HCT116 (cell line): ENCODE measurements around the gene GPR139. TPM values are rescaled to one million over a fixed set of nuclear protein-coding genes. Genes with fewer than 3 reads are reported as not detected.

Experiments used
- ATAC-seq: fragments of 200-7000 bp; cut with Tn5 transposase; 2 replicates; pipeline ENCODE4 v1.9.1; 2020; ENCODE audit warnings: mild to moderate bottlenecking, moderate library complexity
- BruUV-seq: library from RNA; stranded (reverse); fragments of 400-500 nt; replicated peaks from 2 replicates; lab custom pipeline; 2021; lab: Mats Ljungman, UMichigan
- CTCF ChIA-PET: fragments of 300-600 bp; sonication (Branson Sonifier 250); formaldehyde crosslinking; loops from one replicate; lab custom pipeline; 2021; ENCODE audit warnings: antibody characterized with exemption; lab: Charles Lee
- POLR2A ChIA-PET: fragments of 300-600, 350-600 bp; sonication (Branson Sonifier 250); formaldehyde crosslinking; loops from one replicate; lab custom pipeline; 2021; ENCODE audit warnings: antibody characterized with exemption; lab: Charles Lee
- RAD21 ChIA-PET, 2 experiments: fragments of 300-600 bp; sonication (Branson Sonifier 250); formaldehyde crosslinking; loops; one replicate each; lab custom pipeline; 2023; ENCODE audit warnings: low total read pairs in 2 of 2; ENCODE audit not compliant: uncharacterized antibody in 2 of 2, unreplicated experiment in 2 of 2, low non-redundant PET in 1 of 2; lab: Charles Lee
- DNase-seq: peaks from one replicate; pipeline ENCODE4 v3.0.0-alpha.2; 2010; ENCODE audit warnings: low read depth, low spot score
- H2AFZ ChIP-seq: fragments of 200-600 bp; shearing (Covaris generic), sonication (generic); 2 replicates; pipeline ENCODE4 v1.6.1; 2017; ENCODE audit warnings: low read depth, mixed run types, mixed read lengths, antibody characterized with exemption, low read length; ENCODE audit not compliant: poor library complexity, severe bottlenecking
- H3K27ac ChIP-seq: 2 replicates; pipeline ENCODE4 v1.5.1; 2012; ENCODE audit warnings: low read depth, low read length
- H3K27me3 ChIP-seq: fragments of 200-600 bp; sonication (generic); 2 replicates; pipeline ENCODE4 v1.6.1; 2016; ENCODE audit warnings: mixed run types, low read length, mixed read lengths; ENCODE audit not compliant: insufficient read depth
- H3K36me3 ChIP-seq, 2 experiments: fragments of 200-500 bp in 1 of 2; fragments of 200-600 bp in 1 of 2; sonication (Bioruptor generic) in 1 of 2; sonication (generic) in 1 of 2; 2 replicates each; pipeline versions ENCODE4 v1.5.1 to v1.6.1; 2014 to 2016; ENCODE audit warnings: low read length in 2 of 2, inconsistent platforms in 1 of 2, mixed read lengths in 1 of 2, mixed run types in 1 of 2; ENCODE audit not compliant: insufficient read depth in 2 of 2, control insufficient read depth in 1 of 2
- H3K4me1 ChIP-seq, 2 experiments: fragments of 200-600 bp in 1 of 2; sonication (generic) in 1 of 2; 2 replicates each; pipeline versions ENCODE4 v1.5.1 to v1.6.1; 2012 to 2017; ENCODE audit warnings: low read length in 2 of 2, inconsistent platforms in 1 of 2, mild to moderate bottlenecking in 1 of 2, mixed read lengths in 1 of 2, mixed run types in 1 of 2, moderate library complexity in 1 of 2; ENCODE audit not compliant: insufficient read depth in 2 of 2, control insufficient read depth in 1 of 2
- H3K4me2 ChIP-seq: fragments of 200-600 bp; sonication (generic); 2 replicates; pipeline ENCODE4 v1.6.1; 2017; ENCODE audit warnings: mixed run types, low read length, mixed read lengths
- H3K4me3 ChIP-seq, 2 experiments: fragments of 200-600 bp in 1 of 2; sonication (generic) in 1 of 2; replicated peaks in 1 of 2; 2 replicates each; pipeline ENCODE4 v1.5.1; 2011 to 2016; ENCODE audit warnings: low read length in 2 of 2, control low read depth in 1 of 2, low read depth in 1 of 2, mild to moderate bottlenecking in 1 of 2, mixed read lengths in 1 of 2, mixed run types in 1 of 2
- H3K79me2 ChIP-seq: fragments of 200-600 bp; sonication (generic); 2 replicates; pipeline ENCODE4 v1.6.1; 2017; ENCODE audit warnings: mild to moderate bottlenecking, mixed run types, low read length, moderate library complexity, mixed read lengths; ENCODE audit not compliant: insufficient read depth
- H3K9ac ChIP-seq: fragments of 200-600 bp; sonication (generic); 2 replicates; pipeline ENCODE4 v1.6.1; 2016; ENCODE audit warnings: low read length, mixed read lengths
- H3K9me2 ChIP-seq: fragments of 200-600 bp; sonication (generic), shearing (Covaris generic); 2 replicates; pipeline ENCODE4 v1.6.1; 2017; ENCODE audit warnings: mixed run types, mild to moderate bottlenecking, moderate library complexity; ENCODE audit not compliant: insufficient read depth
- H3K9me3 ChIP-seq, 2 experiments: fragments of 200-500 bp in 1 of 2; fragments of 200-600 bp in 1 of 2; sonication (Bioruptor generic) in 1 of 2; sonication (generic) in 1 of 2; 2 replicates each; pipeline ENCODE4 v1.6.1; 2014 to 2017; ENCODE audit warnings: low read length in 2 of 2, mixed read lengths in 2 of 2, inconsistent platforms in 1 of 2, low read depth in 1 of 2, mild to moderate bottlenecking in 1 of 2, mixed run types in 1 of 2, moderate library complexity in 1 of 2; ENCODE audit not compliant: control insufficient read depth in 1 of 2, insufficient read depth in 1 of 2
- H4K20me1 ChIP-seq: fragments of 200-600 bp; sonication (generic), shearing (Covaris generic); 2 replicates; pipeline ENCODE4 v1.6.1; 2017; ENCODE audit warnings: mixed run types, mild to moderate bottlenecking, moderate library complexity; ENCODE audit not compliant: insufficient read depth
- CBX3 ChIP-seq: IDR thresholded peaks from 2 replicates; pipeline ENCODE4 v1.6.1; 2012; ENCODE audit warnings: low read depth
- CEBPB ChIP-seq: IDR thresholded peaks from 2 replicates; pipeline ENCODE4 v1.6.1; 2012; ENCODE audit warnings: low read depth
- CTCF ChIP-seq, 3 experiments: fragments of 200-600 bp in 1 of 3; sonication (generic) in 1 of 3; IDR thresholded peaks in 2 of 3; conservative IDR thresholded peaks in 1 of 3; 2 replicates each; pipeline ENCODE4 v1.5.1; 2012 to 2017; ENCODE audit warnings: low read depth in 2 of 3, low read length in 2 of 3, antibody characterized with exemption in 1 of 3, borderline replicate concordance in 1 of 3, control low read depth in 1 of 3, mild to moderate bottlenecking in 1 of 3, mixed read lengths in 1 of 3, mixed run types in 1 of 3, moderate library complexity in 1 of 3; ENCODE audit not compliant: insufficient read depth in 1 of 3
- EGR1 ChIP-seq: IDR thresholded peaks from 2 replicates; pipeline ENCODE4 v1.6.1; 2012; ENCODE audit warnings: low read depth
- ELF1 ChIP-seq: IDR thresholded peaks from 2 replicates; pipeline ENCODE4 v1.6.1; 2012; ENCODE audit warnings: low read depth, borderline replicate concordance
- EZH2phosphoT487 ChIP-seq: fragments of 200-600 bp; IDR thresholded peaks from 2 replicates; pipeline ENCODE4 v1.6.1; 2018; ENCODE audit warnings: antibody characterized with exemption, borderline replicate concordance
- FOSL1 ChIP-seq: IDR thresholded peaks from 2 replicates; pipeline ENCODE4 v1.6.1; 2012; ENCODE audit warnings: low read depth
- POLR2A ChIP-seq: IDR thresholded peaks from 2 replicates; pipeline ENCODE4 v1.7.0; 2011; ENCODE audit warnings: borderline replicate concordance; ENCODE audit not compliant: insufficient read depth, insufficient read length; ENCODE audit errors: extremely low read depth
- POLR2AphosphoS5 ChIP-seq: IDR thresholded peaks from 2 replicates; pipeline ENCODE4 v1.6.1; 2011; ENCODE audit warnings: mild to moderate bottlenecking, low read depth, low read length, moderate library complexity
- RAD21 ChIP-seq: IDR thresholded peaks from 2 replicates; pipeline ENCODE4 v1.6.1; 2012; ENCODE audit warnings: low read depth, mild to moderate bottlenecking
- REST ChIP-seq: IDR thresholded peaks from 2 replicates; pipeline ENCODE4 v1.6.1; 2012; ENCODE audit warnings: low read depth
- SIN3A ChIP-seq: IDR thresholded peaks from 2 replicates; pipeline ENCODE4 v1.6.1; 2012; ENCODE audit warnings: low read depth
- SP1 ChIP-seq: IDR thresholded peaks from 2 replicates; pipeline ENCODE4 v1.6.1; 2012; ENCODE audit warnings: low read depth
- TCF7L2 ChIP-seq: IDR thresholded peaks from 2 replicates; pipeline ENCODE4 v1.7.0; 2011; ENCODE audit warnings: borderline replicate concordance, inconsistent platforms; ENCODE audit not compliant: insufficient read depth, insufficient read length; ENCODE audit errors: extremely low read depth
- YY1 ChIP-seq: IDR thresholded peaks from 2 replicates; pipeline ENCODE4 v1.6.1; 2011; ENCODE audit warnings: low read length, low read depth, moderate library complexity, mild to moderate bottlenecking; ENCODE audit not compliant: insufficient replicate concordance; ENCODE audit errors: extremely low read depth
- ZBTB33 ChIP-seq: IDR thresholded peaks from 2 replicates; pipeline ENCODE4 v1.6.1; 2011; ENCODE audit warnings: mild to moderate bottlenecking, low read length, moderate library complexity; ENCODE audit not compliant: insufficient replicate concordance; ENCODE audit errors: extremely low read depth
- ZNF274 ChIP-seq: fragments of 200-500 bp; sonication (Bioruptor generic); IDR thresholded peaks from 2 replicates; pipeline ENCODE4 v1.6.1; 2014; ENCODE audit warnings: mild to moderate bottlenecking, low read depth, low read length, inconsistent platforms
- intact Hi-C: fragments of 100-400 bp; cut with micrococcal nuclease; formaldehyde crosslinking; loops from 2 replicates; pipeline ENCODE4 v1.10.0; 2022
- total RNA-seq: library from RNA; stranded (reverse); gene quantifications from one replicate; pipeline ENCODE4 v1.2.1, GENCODE V29; 2021; ENCODE audit not compliant: unreplicated experiment

The GPR139 gene
- total RNA-seq, 1 experiment from 2014 or later = not detected

DNA sequence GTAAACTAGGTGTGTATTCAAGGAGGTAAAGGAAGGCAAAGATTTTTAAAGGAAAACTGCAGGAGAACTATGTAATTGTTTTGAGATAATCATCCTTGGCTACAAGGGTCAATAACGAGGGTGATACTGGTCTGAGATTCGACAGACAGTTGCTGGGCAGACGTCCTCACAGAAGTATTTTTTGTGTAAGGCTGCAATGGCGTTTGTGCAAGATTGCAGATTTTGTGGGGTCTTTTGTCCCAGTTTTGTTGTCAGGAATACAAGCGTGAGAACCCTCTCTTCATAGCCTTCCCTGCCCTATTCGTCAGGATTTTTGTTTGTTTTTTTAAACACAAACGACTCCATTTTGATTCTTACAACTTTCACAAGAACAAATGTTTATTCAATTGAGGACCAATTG lies 57.5 kb downstream of the GPR139 start:
- no peak overlapping the region for H3K4me3 ChIP-seq
- no peak overlapping the region for H2AFZ ChIP-seq
- no peak for ATAC-seq
- no peak overlapping the region for H3K27ac ChIP-seq
- H3K9me3 ChIP-seq = no peaks in the 10 kb centered on the region
- H3K4me2 ChIP-seq = no peak overlapping the region
- no TSS peak for BruUV-seq
- H3K4me1 ChIP-seq = no peaks in the 10 kb centered on the region
- H3K79me2 ChIP-seq = no peaks in the 10 kb centered on the region
- intact Hi-C loops = no loop called here
- POLR2A ChIA-PET = no interaction called here
- H3K9me2 ChIP-seq = no peaks in the 10 kb centered on the region
- H4K20me1 ChIP-seq = no peaks in the 10 kb centered on the region
- H3K27me3 ChIP-seq = peaks cover 29% of the 10 kb centered on the region
- DNase-seq = no peak
- RAD21 ChIA-PET = no interaction called here
- no peak for TF ChIP-seq ELF1
- TF ChIP-seq ZNF274 = no peak
- TF ChIP-seq CEBPB = no peak
- no peak for TF ChIP-seq EGR1
- TF ChIP-seq EZH2phosphoT487 = no peak
- TF ChIP-seq CTCF (IDR thresholded peaks at IDR 0.05 in 2 of 3, conservative IDR thresholded peaks at IDR 0.05 in 1 of 3; ENCODE audit: borderline replicate concordance in 1 of 3, insufficient read depth in 1 of 3, low read depth in 2 of 3, low read length in 2 of 3) = no peak
- TF ChIP-seq POLR2A = no peak
- no peak for TF ChIP-seq CBX3
- no peak for TF ChIP-seq REST
- no peak for TF ChIP-seq RAD21
- TF ChIP-seq YY1 = no peak
- no peak for TF ChIP-seq ZBTB33
- no peak for TF ChIP-seq TCF7L2
- no peak for TF ChIP-seq POLR2AphosphoS5
- no peak for TF ChIP-seq SP1
- no peak for TF ChIP-seq SIN3A
- TF ChIP-seq FOSL1 = no peak
- no peaks in the 10 kb centered on the region for H3K36me3 ChIP-seq
- no peak overlapping the region for H3K9ac ChIP-seq
- CTCF ChIA-PET = no interaction called here
